Spleen (tissue), 7 donors: ENCODE measurements around the gene CPT1A.

Experiments used
- POLR2A ChIP-seq, 3 donors: fragments of 450-650 bp; IDR thresholded peaks; one replicate each; pipeline ENCODE4 v1.5.1; 2017; ENCODE audit warnings: antibody characterized with exemption in 3 of 3, mild to moderate bottlenecking in 1 of 3
- POLR2AphosphoS5 ChIP-seq, 3 donors: sonication (generic); formaldehyde crosslinking; IDR thresholded peaks; one replicate each; pipeline ENCODE4 v1.5.1; 2017; ENCODE audit warnings: antibody characterized with exemption in 3 of 3
- TF ChIP-seq, protein P1 (sequence below), 11 experiments: fragments of 200-600 bp in 7 of 11; fragments of 450-650 bp in 4 of 11; sonication (generic) in 4 of 11; IDR thresholded peaks in 8 of 11; conservative IDR thresholded peaks in 3 of 11; 1 replicate in 7 of 11; 2 replicates in 4 of 11; pipeline versions ENCODE4 v1.4.0 to v1.8.0; 2016 to 2021; ENCODE audit warnings: antibody characterized with exemption in 11 of 11, inconsistent platforms in 4 of 11, mild to moderate bottlenecking in 1 of 11
- donor health status: DM: no; HTN: no; CAD: no; lungs with moderate emphysema.
- donor health status: DM: no; HTN: no; CAD: no.
- donor health status: DM: no; HTN: no; CAD: no.

DNA sequence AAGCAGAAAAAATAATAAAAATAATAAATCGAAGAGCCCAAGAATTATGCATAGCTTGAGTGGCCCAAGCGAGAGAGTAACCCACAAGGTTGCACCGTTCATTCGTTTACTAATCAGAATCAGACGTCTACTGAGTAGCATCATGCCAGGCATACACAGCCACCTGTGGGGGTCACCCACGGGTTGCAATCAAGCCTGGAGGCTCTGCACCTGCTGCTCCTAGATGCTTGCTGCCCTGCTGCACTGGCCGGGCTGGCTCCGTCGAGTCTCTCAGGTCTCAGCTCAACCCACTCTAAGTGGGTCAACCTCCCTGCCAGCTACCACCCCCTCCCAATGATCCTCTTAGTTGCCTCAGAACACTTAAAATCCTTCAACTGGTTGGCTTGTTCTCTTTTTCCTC lies 88.4 kb downstream of the CPT1A start:
- TF ChIP-seq, protein P1, sequence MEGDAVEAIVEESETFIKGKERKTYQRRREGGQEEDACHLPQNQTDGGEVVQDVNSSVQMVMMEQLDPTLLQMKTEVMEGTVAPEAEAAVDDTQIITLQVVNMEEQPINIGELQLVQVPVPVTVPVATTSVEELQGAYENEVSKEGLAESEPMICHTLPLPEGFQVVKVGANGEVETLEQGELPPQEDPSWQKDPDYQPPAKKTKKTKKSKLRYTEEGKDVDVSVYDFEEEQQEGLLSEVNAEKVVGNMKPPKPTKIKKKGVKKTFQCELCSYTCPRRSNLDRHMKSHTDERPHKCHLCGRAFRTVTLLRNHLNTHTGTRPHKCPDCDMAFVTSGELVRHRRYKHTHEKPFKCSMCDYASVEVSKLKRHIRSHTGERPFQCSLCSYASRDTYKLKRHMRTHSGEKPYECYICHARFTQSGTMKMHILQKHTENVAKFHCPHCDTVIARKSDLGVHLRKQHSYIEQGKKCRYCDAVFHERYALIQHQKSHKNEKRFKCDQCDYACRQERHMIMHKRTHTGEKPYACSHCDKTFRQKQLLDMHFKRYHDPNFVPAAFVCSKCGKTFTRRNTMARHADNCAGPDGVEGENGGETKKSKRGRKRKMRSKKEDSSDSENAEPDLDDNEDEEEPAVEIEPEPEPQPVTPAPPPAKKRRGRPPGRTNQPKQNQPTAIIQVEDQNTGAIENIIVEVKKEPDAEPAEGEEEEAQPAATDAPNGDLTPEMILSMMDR (IDR thresholded peaks at IDR 0.05 in 8 of 11, conservative IDR thresholded peaks at IDR 0.05 in 3 of 11): no peak
- TF ChIP-seq POLR2AphosphoS5 (IDR thresholded peaks at IDR 0.05) (no peak), POLR2A (IDR thresholded peaks at IDR 0.05) (no peak)
